Neural cell (in vitro differentiated cells): ENCODE results near the gene DNAH1. TPM values are rescaled to one million over a fixed set of nuclear protein-coding genes. Genes with fewer than 3 reads are reported as not detected.

Source experiments
- H2AFZ ChIP-seq: fragments of 200-600, 300-800 bp; sonication (generic), shearing (Covaris generic); 2 replicates; pipeline ENCODE4 v1.6.0; 2014; ENCODE audit warnings: low read depth, mild to moderate bottlenecking, antibody characterized with exemption, low read length, moderate library complexity
- H3F3A ChIP-seq: fragments of 200-600 bp; shearing (Covaris generic); 2 replicates; pipeline ENCODE4 v1.6.1; 2016; ENCODE audit warnings: mild to moderate bottlenecking, moderate library complexity, mixed read lengths, antibody characterized with exemption, low read length; ENCODE audit not compliant: insufficient read depth, poor library complexity, severe bottlenecking
- H3K27ac ChIP-seq: fragments of 200-600, 300-800 bp; sonication (generic), shearing (Covaris generic); 2 replicates; pipeline ENCODE4 v1.5.1; 2014; ENCODE audit warnings: mild to moderate bottlenecking, low read length, moderate library complexity
- H3K27me3 ChIP-seq: fragments of 300-800, 200-600 bp; sonication (generic), shearing (Covaris generic); 2 replicates; pipeline ENCODE4 v1.6.0; 2014; ENCODE audit warnings: mild to moderate bottlenecking, low read depth, low read length, moderate library complexity; ENCODE audit not compliant: insufficient read depth
- H3K36me3 ChIP-seq: fragments of 300-800, 200-600 bp; sonication (generic), shearing (Covaris generic); 2 replicates; pipeline ENCODE4 v1.5.1; 2014; ENCODE audit warnings: mild to moderate bottlenecking, antibody characterized with exemption, low read length, moderate library complexity; ENCODE audit not compliant: insufficient read depth
- H3K4me2 ChIP-seq: fragments of 300-800, 200-600 bp; sonication (generic), shearing (Covaris generic); 2 replicates; pipeline ENCODE4 v1.6.0; 2014; ENCODE audit warnings: mild to moderate bottlenecking, low read length
- H3K4me3 ChIP-seq: fragments of 300-800, 200-600 bp; sonication (generic), shearing (Covaris generic); 2 replicates; pipeline ENCODE4 v1.5.1; 2014; ENCODE audit warnings: mild to moderate bottlenecking, low read length, moderate library complexity
- H3K79me2 ChIP-seq: fragments of 200-600 bp; shearing (Covaris generic); replicated peaks from 2 replicates; pipeline ENCODE4 v1.6.0; 2014; ENCODE audit warnings: mild to moderate bottlenecking, low read length, moderate library complexity; ENCODE audit not compliant: insufficient read depth
- H3K9ac ChIP-seq: fragments of 300-800, 200-600 bp; sonication (generic), shearing (Covaris generic); 2 replicates; pipeline ENCODE4 v1.6.1; 2016; ENCODE audit warnings: mild to moderate bottlenecking, low read length, mixed read lengths
- H3K9me2 ChIP-seq: fragments of 200-600 bp; shearing (Covaris generic); 2 replicates; pipeline ENCODE4 v1.6.1; 2016; ENCODE audit warnings: mild to moderate bottlenecking, low read length, mixed read lengths; ENCODE audit not compliant: insufficient read depth
- H3K9me3 ChIP-seq: fragments of 200-600, 300-800 bp; sonication (generic), shearing (Covaris generic); 2 replicates; pipeline ENCODE4 v1.6.1; 2016; ENCODE audit warnings: mild to moderate bottlenecking, mixed run types, low read length, moderate library complexity, mixed read lengths
- H4K20me1 ChIP-seq: fragments of 200-600 bp; shearing (Covaris generic); 2 replicates; pipeline ENCODE4 v1.6.1; 2016; ENCODE audit warnings: mild to moderate bottlenecking, mixed run types; ENCODE audit not compliant: insufficient read depth
- EP300 ChIP-seq: fragments of 450-650 bp; conservative IDR thresholded peaks from 2 replicates; pipeline ENCODE4 v1.6.1; 2014; ENCODE audit warnings: antibody characterized with exemption, mild to moderate bottlenecking, moderate library complexity; ENCODE audit not compliant: poor library complexity, severe bottlenecking
- EZH2 ChIP-seq: fragments of 200-600, 300-800 bp; shearing (Covaris generic), sonication (generic); IDR thresholded peaks from 2 replicates; pipeline ENCODE4 v1.6.1; 2014; ENCODE audit warnings: antibody characterized with exemption, low read length, borderline replicate concordance, mild to moderate bottlenecking; ENCODE audit not compliant: insufficient read depth, poor library complexity, severe bottlenecking
- MXI1 ChIP-seq: fragments of 450-650 bp; conservative IDR thresholded peaks from 2 replicates; pipeline ENCODE4 v1.6.1; 2014; ENCODE audit warnings: antibody characterized with exemption, mild to moderate bottlenecking; ENCODE audit not compliant: poor library complexity, severe bottlenecking
- POLR2AphosphoS5 ChIP-seq: IDR thresholded peaks from 2 replicates; pipeline ENCODE4 v1.6.1; 2012
- RAD21 ChIP-seq: fragments of 450-650 bp; conservative IDR thresholded peaks from 2 replicates; pipeline ENCODE4 v1.6.1; 2014; ENCODE audit warnings: antibody characterized with exemption, mild to moderate bottlenecking, moderate library complexity
- SMC3 ChIP-seq: fragments of 450-650 bp; conservative IDR thresholded peaks from 2 replicates; pipeline ENCODE4 v1.6.1; 2014; ENCODE audit warnings: antibody characterized with exemption, mild to moderate bottlenecking, moderate library complexity; ENCODE audit not compliant: poor library complexity
- TAF1 ChIP-seq: IDR thresholded peaks from 2 replicates; pipeline ENCODE4 v1.6.1; 2012; ENCODE audit warnings: low read depth
- polyA plus RNA-seq: library from polyadenylated mRNA; depleted of rRNA; stranded (reverse); fragments of >200 nt; gene quantifications from 2 replicates; pipeline ENCODE4 v1.2.3, GENCODE V29; 2014
- TF ChIP-seq, protein P1 (sequence below): fragments of 450-650 bp; IDR thresholded peaks from 2 replicates; pipeline ENCODE4 v1.5.1; 2014; ENCODE audit warnings: antibody characterized with exemption, mild to moderate bottlenecking, moderate library complexity; ENCODE audit not compliant: poor library complexity, severe bottlenecking
- TF ChIP-seq, protein P2 (sequence below): IDR thresholded peaks from 2 replicates; pipeline ENCODE4 v1.6.1; 2012; ENCODE audit warnings: borderline replicate concordance

DNAH1 gene
- polyA plus RNA-seq, 1 donor from 2014 or later = 5.4 TPM

DNA sequence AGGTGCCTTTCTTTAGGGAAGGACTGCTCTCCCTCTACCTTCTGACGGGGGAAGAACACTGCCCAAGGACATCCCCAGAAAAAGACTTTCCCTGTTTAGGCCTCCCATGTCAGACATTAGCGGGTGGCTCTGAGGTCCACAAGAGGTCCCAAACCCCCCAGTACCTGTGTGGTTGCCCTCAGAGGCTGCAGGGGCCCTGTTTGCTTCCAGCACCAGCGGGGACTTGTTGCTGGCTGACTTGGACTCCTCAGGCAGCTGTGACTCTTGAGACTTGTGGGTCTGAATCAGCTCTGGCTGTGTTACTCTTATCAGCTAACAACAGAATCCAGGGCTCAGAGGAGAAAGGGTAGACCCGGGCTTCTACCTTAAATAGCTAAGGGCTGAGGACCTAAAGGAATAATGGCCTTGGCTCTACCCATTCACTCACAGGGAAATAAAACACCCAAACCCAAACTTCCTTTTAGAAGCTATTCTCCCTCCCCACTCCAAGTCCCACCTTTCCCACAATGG lies 89.5 kb downstream of the DNAH1 start (continued):
- TF ChIP-seq SMC3 = no peak
- no peak for TF ChIP-seq MXI1
- TF ChIP-seq TAF1 = no peak

DNA sequence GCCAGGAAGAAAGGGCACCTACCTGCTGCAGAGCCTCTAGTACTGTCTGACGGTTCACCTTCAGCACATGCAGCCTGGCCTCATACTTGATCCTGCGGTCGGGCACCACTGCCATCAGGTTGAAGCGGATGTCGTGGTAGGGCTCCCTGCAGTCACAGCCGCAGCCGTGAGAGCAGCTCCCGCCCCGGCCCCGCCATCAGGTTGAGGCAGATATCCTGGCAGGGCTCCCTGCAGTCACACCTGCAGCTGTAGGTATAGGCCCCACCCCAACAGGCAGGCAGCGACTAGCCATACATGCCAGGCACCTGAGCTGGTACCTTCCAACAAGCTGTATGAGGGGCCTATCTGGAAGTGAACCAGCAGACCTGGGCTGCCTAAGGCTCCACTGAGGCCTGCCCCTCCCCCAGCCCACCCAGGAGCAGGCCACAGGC lies 90.1 kb downstream of the DNAH1 start:
- no peak overlapping the region for H3K4me2 ChIP-seq
- no peaks in the 10 kb centered on the region for H3F3A ChIP-seq
- H3K4me3 ChIP-seq = no peak overlapping the region
- H3K9me3 ChIP-seq = no peaks in the 10 kb centered on the region
- TF ChIP-seq EP300 = no peak
- no peak for TF ChIP-seq POLR2AphosphoS5
- TF ChIP-seq, protein P1, sequence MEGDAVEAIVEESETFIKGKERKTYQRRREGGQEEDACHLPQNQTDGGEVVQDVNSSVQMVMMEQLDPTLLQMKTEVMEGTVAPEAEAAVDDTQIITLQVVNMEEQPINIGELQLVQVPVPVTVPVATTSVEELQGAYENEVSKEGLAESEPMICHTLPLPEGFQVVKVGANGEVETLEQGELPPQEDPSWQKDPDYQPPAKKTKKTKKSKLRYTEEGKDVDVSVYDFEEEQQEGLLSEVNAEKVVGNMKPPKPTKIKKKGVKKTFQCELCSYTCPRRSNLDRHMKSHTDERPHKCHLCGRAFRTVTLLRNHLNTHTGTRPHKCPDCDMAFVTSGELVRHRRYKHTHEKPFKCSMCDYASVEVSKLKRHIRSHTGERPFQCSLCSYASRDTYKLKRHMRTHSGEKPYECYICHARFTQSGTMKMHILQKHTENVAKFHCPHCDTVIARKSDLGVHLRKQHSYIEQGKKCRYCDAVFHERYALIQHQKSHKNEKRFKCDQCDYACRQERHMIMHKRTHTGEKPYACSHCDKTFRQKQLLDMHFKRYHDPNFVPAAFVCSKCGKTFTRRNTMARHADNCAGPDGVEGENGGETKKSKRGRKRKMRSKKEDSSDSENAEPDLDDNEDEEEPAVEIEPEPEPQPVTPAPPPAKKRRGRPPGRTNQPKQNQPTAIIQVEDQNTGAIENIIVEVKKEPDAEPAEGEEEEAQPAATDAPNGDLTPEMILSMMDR = no peak
- TF ChIP-seq MXI1 = no peak
- H3K27me3 ChIP-seq = no peaks in the 10 kb centered on the region
- H4K20me1 ChIP-seq = no peaks in the 10 kb centered on the region
- H3K9ac ChIP-seq = no peak overlapping the region
- H3K36me3 ChIP-seq = peaks cover 7% of the 10 kb centered on the region
- H2AFZ ChIP-seq = no peak overlapping the region
- no peak overlapping the region for H3K27ac ChIP-seq
- H3K9me2 ChIP-seq = no peaks in the 10 kb centered on the region
- peaks cover 20% of the 10 kb centered on the region for H3K79me2 ChIP-seq

DNA sequence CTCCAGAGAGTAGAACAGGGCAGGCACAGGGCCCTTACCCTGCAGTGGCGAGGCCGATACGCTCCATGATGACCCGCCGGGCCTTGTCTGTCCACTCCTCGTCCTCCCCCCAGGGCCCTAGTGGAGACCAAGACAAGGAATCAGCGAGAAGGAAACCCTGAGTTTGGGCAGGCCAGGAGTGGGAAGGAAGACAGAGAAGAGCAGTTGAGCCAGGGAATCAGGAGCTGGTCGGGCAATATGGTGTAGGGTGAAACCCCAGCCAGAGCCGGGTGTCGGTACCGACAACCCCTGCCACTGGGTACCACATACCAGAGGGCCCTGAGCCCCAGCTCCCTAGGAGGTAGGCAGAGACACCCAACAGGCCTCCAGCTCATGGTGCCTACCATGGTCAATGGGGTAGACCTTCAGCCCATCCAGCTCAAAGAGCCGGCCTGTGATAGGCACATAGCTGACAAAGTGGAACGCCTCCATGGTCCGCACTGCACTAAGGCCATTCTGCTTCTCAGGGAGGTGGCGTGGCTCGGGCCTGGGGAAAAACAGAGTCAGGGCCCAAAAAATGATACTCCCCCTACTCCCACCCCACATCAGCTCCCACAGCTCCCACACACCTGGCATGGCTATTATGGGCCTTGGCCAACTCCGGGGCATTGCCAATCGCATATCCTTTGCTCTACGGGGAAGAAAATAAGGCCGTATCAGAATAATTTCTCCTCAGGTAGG lies 90.8 kb downstream of the DNAH1 start:
- Histone ChIP-seq H3K27ac (no peak overlapping the region), H4K20me1 (no peaks in the 10 kb centered on the region), H3K9me3 (no peaks in the 10 kb centered on the region), H2AFZ (no peak overlapping the region), H3K4me2 (no peak overlapping the region), H3F3A (no peaks in the 10 kb centered on the region), H3K79me2 (peaks cover 20% of the 10 kb centered on the region), H3K9me2 (no peaks in the 10 kb centered on the region), H3K36me3 (peaks cover 7% of the 10 kb centered on the region), H3K4me3 (no peak overlapping the region), H3K27me3 (no peaks in the 10 kb centered on the region), H3K9ac (no peak overlapping the region)
- TF ChIP-seq MXI1 (no peak), TAF1 (no peak), EZH2 (no peak), SMC3 (no peak), RAD21 (no peak), POLR2AphosphoS5 (no peak), EP300 (no peak)
- TF ChIP-seq, protein P2, sequence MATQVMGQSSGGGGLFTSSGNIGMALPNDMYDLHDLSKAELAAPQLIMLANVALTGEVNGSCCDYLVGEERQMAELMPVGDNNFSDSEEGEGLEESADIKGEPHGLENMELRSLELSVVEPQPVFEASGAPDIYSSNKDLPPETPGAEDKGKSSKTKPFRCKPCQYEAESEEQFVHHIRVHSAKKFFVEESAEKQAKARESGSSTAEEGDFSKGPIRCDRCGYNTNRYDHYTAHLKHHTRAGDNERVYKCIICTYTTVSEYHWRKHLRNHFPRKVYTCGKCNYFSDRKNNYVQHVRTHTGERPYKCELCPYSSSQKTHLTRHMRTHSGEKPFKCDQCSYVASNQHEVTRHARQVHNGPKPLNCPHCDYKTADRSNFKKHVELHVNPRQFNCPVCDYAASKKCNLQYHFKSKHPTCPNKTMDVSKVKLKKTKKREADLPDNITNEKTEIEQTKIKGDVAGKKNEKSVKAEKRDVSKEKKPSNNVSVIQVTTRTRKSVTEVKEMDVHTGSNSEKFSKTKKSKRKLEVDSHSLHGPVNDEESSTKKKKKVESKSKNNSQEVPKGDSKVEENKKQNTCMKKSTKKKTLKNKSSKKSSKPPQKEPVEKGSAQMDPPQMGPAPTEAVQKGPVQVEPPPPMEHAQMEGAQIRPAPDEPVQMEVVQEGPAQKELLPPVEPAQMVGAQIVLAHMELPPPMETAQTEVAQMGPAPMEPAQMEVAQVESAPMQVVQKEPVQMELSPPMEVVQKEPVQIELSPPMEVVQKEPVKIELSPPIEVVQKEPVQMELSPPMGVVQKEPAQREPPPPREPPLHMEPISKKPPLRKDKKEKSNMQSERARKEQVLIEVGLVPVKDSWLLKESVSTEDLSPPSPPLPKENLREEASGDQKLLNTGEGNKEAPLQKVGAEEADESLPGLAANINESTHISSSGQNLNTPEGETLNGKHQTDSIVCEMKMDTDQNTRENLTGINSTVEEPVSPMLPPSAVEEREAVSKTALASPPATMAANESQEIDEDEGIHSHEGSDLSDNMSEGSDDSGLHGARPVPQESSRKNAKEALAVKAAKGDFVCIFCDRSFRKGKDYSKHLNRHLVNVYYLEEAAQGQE = no peak
- TF ChIP-seq, protein P1 = no peak
